IMR-90 (cell line): ENCODE results near the gene TEPSIN. TPM values are rescaled to one million over a fixed set of nuclear protein-coding genes. Genes with fewer than 3 reads are reported as not detected.

Experiments
- ATAC-seq: fragments of 200-7000 bp; cut with Tn5 transposase; 2 replicates; pipeline ENCODE4 v1.9.1; 2020; ENCODE audit warnings: low read depth, mild to moderate bottlenecking, moderate library complexity
- BruUV-seq: library from RNA; stranded (reverse); fragments of 400-500 nt; replicated peaks from 2 replicates; lab custom pipeline; 2021; lab: Mats Ljungman, UMichigan
- CTCF ChIA-PET: fragments of 300-600 bp; formaldehyde crosslinking; extraction: SDS; loops from one replicate; lab custom pipeline; 2021; ENCODE audit warnings: antibody characterized with exemption; lab: Yijun Ruan, JAX
- POLR2A ChIA-PET: fragments of 300-600 bp; sonication (Branson Sonifier 250); formaldehyde crosslinking; loops from one replicate; lab custom pipeline; 2022; ENCODE audit warnings: antibody characterized with exemption; ENCODE audit not compliant: unreplicated experiment; lab: Charles Lee
- DNase-seq: peaks from one replicate; pipeline ENCODE4 v3.0.0; 2013
- H2AFZ ChIP-seq: replicated peaks from 2 replicates; pipeline ENCODE3; 2013; ENCODE audit warnings: low read length, mild to moderate bottlenecking; ENCODE audit not compliant: poor library complexity
- H2AK5ac ChIP-seq: 2 replicates; pipeline ENCODE4 v1.6.1; 2013; ENCODE audit warnings: low read depth, low read length, inconsistent platforms
- H2AK9ac ChIP-seq: replicated peaks from 2 replicates; pipeline ENCODE3; 2013; ENCODE audit warnings: mild to moderate bottlenecking, low read depth, low read length, moderate library complexity; ENCODE audit not compliant: poor library complexity
- H2BK120ac ChIP-seq: 2 replicates; pipeline ENCODE4 v1.6.1; 2013; ENCODE audit warnings: low read depth, low read length, inconsistent platforms
- H2BK15ac ChIP-seq: 3 replicates; pipeline ENCODE4 v1.6.1; 2013; ENCODE audit warnings: low read depth, low read length, inconsistent platforms
- H2BK20ac ChIP-seq: 2 replicates; pipeline ENCODE4 v1.6.1; 2013; ENCODE audit warnings: low read depth, mild to moderate bottlenecking, inconsistent platforms, low read length, moderate library complexity
- H2BK5ac ChIP-seq: 2 replicates; pipeline ENCODE4 v1.6.1; 2013; ENCODE audit warnings: mild to moderate bottlenecking, low read depth, low read length, inconsistent platforms; ENCODE audit not compliant: poor library complexity, severe bottlenecking
- H3K14ac ChIP-seq: replicated peaks from 2 replicates; pipeline ENCODE4 v1.6.1; 2013; ENCODE audit warnings: low read depth, low read length, inconsistent platforms
- H3K18ac ChIP-seq: 2 replicates; pipeline ENCODE4 v1.6.1; 2013; ENCODE audit warnings: low read depth, low read length, control low read depth
- H3K23ac ChIP-seq: 2 replicates; pipeline ENCODE4 v1.6.1; 2013; ENCODE audit warnings: low read depth, low read length, inconsistent platforms
- H3K27ac ChIP-seq: 2 replicates; pipeline ENCODE4 v1.5.1; 2013; ENCODE audit warnings: mild to moderate bottlenecking, control low read depth, low read length; ENCODE audit not compliant: insufficient read depth
- H3K27me3 ChIP-seq: 2 replicates; pipeline ENCODE4 v1.6.1; 2013; ENCODE audit warnings: low read length; ENCODE audit not compliant: control insufficient read depth, insufficient read depth
- H3K36me3 ChIP-seq: 2 replicates; pipeline ENCODE4 v1.6.1; 2013; ENCODE audit warnings: low read length, mixed read lengths; ENCODE audit not compliant: control insufficient read depth, insufficient read depth
- H3K4ac ChIP-seq: 2 replicates; pipeline ENCODE4 v1.6.1; 2013; ENCODE audit warnings: low read depth, low read length, inconsistent platforms
- H3K4me1 ChIP-seq: 2 replicates; pipeline ENCODE4 v1.6.1; 2013; ENCODE audit warnings: low read length, mixed read lengths; ENCODE audit not compliant: control insufficient read depth, insufficient read depth
- H3K4me2 ChIP-seq: 2 replicates; pipeline ENCODE4 v1.6.1; 2013; ENCODE audit warnings: low read depth, mild to moderate bottlenecking, control low read depth, low read length, moderate library complexity
- H3K4me3 ChIP-seq: 2 replicates; pipeline ENCODE4 v1.5.1; 2013; ENCODE audit warnings: low read depth, mild to moderate bottlenecking, control low read depth, low read length, moderate library complexity; ENCODE audit not compliant: insufficient read depth
- H3K56ac ChIP-seq: 2 replicates; pipeline ENCODE4 v1.6.1; 2013; ENCODE audit warnings: low read length, inconsistent platforms; ENCODE audit not compliant: insufficient read depth; ENCODE audit errors: extremely low read depth
- H3K79me1 ChIP-seq, 2 experiments: 2 replicates each; pipeline ENCODE4 v1.6.1; 2013; ENCODE audit warnings: low read length in 2 of 2, inconsistent platforms in 1 of 2, low read depth in 1 of 2
- H3K9ac ChIP-seq: 2 replicates; pipeline ENCODE4 v1.6.1; 2013; ENCODE audit warnings: low read depth, low read length, control low read depth
- H3K9me1 ChIP-seq: 2 replicates; pipeline ENCODE4 v1.6.1; 2013; ENCODE audit warnings: low read length, inconsistent platforms; ENCODE audit not compliant: insufficient read depth
- H3K9me3 ChIP-seq: 2 replicates; pipeline ENCODE4 v1.6.1; 2013; ENCODE audit warnings: low read length; ENCODE audit not compliant: control insufficient read depth, insufficient read depth
- H4K20me1 ChIP-seq: 2 replicates; pipeline ENCODE4 v1.6.1; 2013; ENCODE audit warnings: low read length, inconsistent platforms; ENCODE audit not compliant: insufficient read depth
- H4K5ac ChIP-seq: 2 replicates; pipeline ENCODE4 v1.6.1; 2013; ENCODE audit warnings: mild to moderate bottlenecking, low read depth, low read length, control low read depth
- H4K8ac ChIP-seq, 2 experiments: 2 replicates each; pipeline ENCODE4 v1.6.1; 2013; ENCODE audit warnings: low read depth in 2 of 2, low read length in 2 of 2, control low read depth in 1 of 2, inconsistent platforms in 1 of 2
- H4K91ac ChIP-seq: 2 replicates; pipeline ENCODE4 v1.6.1; 2013; ENCODE audit warnings: low read depth, low read length, inconsistent platforms; ENCODE audit not compliant: insufficient read depth
- BHLHE40 ChIP-seq: fragments of 150-350 bp; IDR thresholded peaks from 2 replicates; pipeline ENCODE4 v1.6.1; 2016; ENCODE audit warnings: mild to moderate bottlenecking, low read depth, low read length
- CEBPB ChIP-seq: IDR thresholded peaks from 2 replicates; pipeline ENCODE4 v1.6.1; 2012; ENCODE audit warnings: low read depth, low read length, improper control_type of control experiment
- CHD1 ChIP-seq: IDR thresholded peaks from 2 replicates; pipeline ENCODE4 v1.6.1; 2012; ENCODE audit warnings: low read depth, low read length, improper control_type of control experiment
- FOS ChIP-seq: fragments of 150-350 bp; IDR thresholded peaks from 2 replicates; pipeline ENCODE4 v1.6.1; 2016; ENCODE audit warnings: low read depth, low read length
- MAFK ChIP-seq: IDR thresholded peaks from 2 replicates; pipeline ENCODE4 v1.6.1; 2012; ENCODE audit warnings: low read depth, low read length, improper control_type of control experiment
- MAZ ChIP-seq: IDR thresholded peaks from 2 replicates; pipeline ENCODE4 v1.6.1; 2012; ENCODE audit warnings: low read depth, mild to moderate bottlenecking, low read length, improper control_type of control experiment, moderate library complexity, borderline replicate concordance
- MXI1 ChIP-seq: IDR thresholded peaks from 2 replicates; pipeline ENCODE4 v1.6.1; 2012; ENCODE audit warnings: low read depth, mild to moderate bottlenecking, low read length, moderate library complexity, borderline replicate concordance
- NFE2L2 ChIP-seq: fragments of 150-350 bp; IDR thresholded peaks from 2 replicates; pipeline ENCODE4 v1.6.1; 2016; ENCODE audit warnings: low read depth, mild to moderate bottlenecking, low read length
- POLR2A ChIP-seq: IDR thresholded peaks from 2 replicates; pipeline ENCODE4 v1.6.1; 2012; ENCODE audit warnings: mild to moderate bottlenecking, low read depth, low read length
- RAD21 ChIP-seq: IDR thresholded peaks from 2 replicates; pipeline ENCODE4 v1.6.1; 2012; ENCODE audit warnings: low read length, improper control_type of control experiment
- RCOR1 ChIP-seq: IDR thresholded peaks from 2 replicates; pipeline ENCODE4 v1.6.1; 2012; ENCODE audit warnings: mild to moderate bottlenecking, low read length, improper control_type of control experiment; ENCODE audit not compliant: insufficient replicate concordance
- RFX5 ChIP-seq: IDR thresholded peaks from 2 replicates; pipeline ENCODE4 v1.8.0; 2012; ENCODE audit warnings: low read depth, mild to moderate bottlenecking, low read length, moderate library complexity
- SMC3 ChIP-seq: fragments of 150-350 bp; IDR thresholded peaks from 2 replicates; pipeline ENCODE4 v1.6.1; 2016; ENCODE audit warnings: low read depth, mild to moderate bottlenecking, antibody characterized with exemption, low read length, moderate library complexity
- WGBS, 2 experiments: methylation state at CpG; one replicate each; pipeline versions ENCODE4 v1.1.5 to v1.1.7; 2013; ENCODE audit warnings: missing lambda C conversion rate in 2 of 2; ENCODE audit not compliant: insufficient read length in 1 of 2; ENCODE audit errors: extremely low coverage in 2 of 2; 5-methylcytosine and 5-hydroxymethylcytosine counted together
- dilution Hi-C: fragments of 300-500 bp; cut with HindIII; formaldehyde crosslinking; loops from one replicate; pipeline ENCODE4 v1.14.3; 2018; ENCODE audit warnings: low sequenced_read_pairs; ENCODE audit not compliant: unreplicated experiment
- in situ Hi-C: fragments of 300-500 bp; cut with MboI; formaldehyde crosslinking; loops from 3 replicates; pipeline ENCODE4 v1.14.3; 2019; ENCODE audit warnings: low sequenced_read_pairs, inconsistent platforms, mixed read lengths
- intact Hi-C: fragments of 100-400 bp; cut with micrococcal nuclease; formaldehyde crosslinking; loops from 2 replicates; pipeline ENCODE4 v1.10.0; 2022
- polyA plus RNA-seq, 3 experiments: library from polyadenylated mRNA; depleted of rRNA; stranded (reverse); fragments of >200 nt; gene quantifications; 2 replicates each; pipeline ENCODE4 v1.2.3, GENCODE V29; 2012; ENCODE audit warnings: low replicate concordance in 1 of 3
- total RNA-seq: library from RNA; depleted of rRNA; stranded (reverse); fragments of >200 nt; gene quantifications from 2 replicates; pipeline ENCODE4 v1.2.3, GENCODE V29; 2012
- TF ChIP-seq, protein P1 (sequence below): fragments of 150-350 bp; IDR thresholded peaks from 2 replicates; pipeline ENCODE4 v1.6.1; 2017; ENCODE audit warnings: mild to moderate bottlenecking, antibody characterized with exemption, low read length, low read depth
- TF ChIP-seq, protein P2 (sequence below): conservative IDR thresholded peaks from 2 replicates; pipeline ENCODE4 v1.5.1; 2012; ENCODE audit warnings: mild to moderate bottlenecking, low read depth, low read length, improper control_type of control experiment

Gene TEPSIN
- total and polyA plus RNA-seq, 2 of the 4 experiments (the other 2 are of a cell fraction) = 3.2 to 28.1 TPM

GRCh38 chr17:81180836-81181810 is 57.7 kb downstream of the TEPSIN start:
- Histone ChIP-seq H4K20me1 (no peaks in the 10 kb centered on the region), H3K79me1 (no peaks in the 10 kb centered on the region), H3K9me1 (no peaks in the 10 kb centered on the region), H3K9me3 (no peaks in the 10 kb centered on the region), H3K4ac (no peak overlapping the region), H2BK5ac (no peak overlapping the region), H3K4me1 (no peaks in the 10 kb centered on the region), H3K56ac (no peak overlapping the region), H2BK15ac (no peak overlapping the region), H3K4me3 (no peak overlapping the region), H2BK120ac (no peak overlapping the region), H3K27me3 (peaks cover 6% of the 10 kb centered on the region; the same call in 1 of the 2 replicates), H2AFZ (no peak overlapping the region), H4K8ac (no peak overlapping the region), H2AK5ac (no peak overlapping the region), H2AK9ac (no peak overlapping the region), H3K36me3 (no peaks in the 10 kb centered on the region), H3K27ac (no peak overlapping the region), H3K14ac (no peak overlapping the region), H4K91ac (no peak overlapping the region), H4K5ac (no peak overlapping the region), H3K9ac (no peak overlapping the region), H3K23ac (no peak overlapping the region), H3K4me2 (no peak overlapping the region), H3K18ac (no peak overlapping the region), H2BK20ac (no peak overlapping the region)
- dilution Hi-C loops (no loop called here), intact Hi-C loops (no loop called here), in situ Hi-C loops (no loop called here)
- BruUV-seq = no TSS peak
- no peak for ATAC-seq
- WGBS, 2 experiments = 91% methylated on average over 21 of the region's 49 CpGs; no CpG with 5 or more reads in 1 of the 2 experiments
- ChIA-PET CTCF (no interaction called here), POLR2A (no interaction called here)
- DNase-seq = no peak
- TF ChIP-seq SMC3 = no peak
- no peak for TF ChIP-seq CEBPB
- no peak for TF ChIP-seq NFE2L2
- TF ChIP-seq, protein P1, sequence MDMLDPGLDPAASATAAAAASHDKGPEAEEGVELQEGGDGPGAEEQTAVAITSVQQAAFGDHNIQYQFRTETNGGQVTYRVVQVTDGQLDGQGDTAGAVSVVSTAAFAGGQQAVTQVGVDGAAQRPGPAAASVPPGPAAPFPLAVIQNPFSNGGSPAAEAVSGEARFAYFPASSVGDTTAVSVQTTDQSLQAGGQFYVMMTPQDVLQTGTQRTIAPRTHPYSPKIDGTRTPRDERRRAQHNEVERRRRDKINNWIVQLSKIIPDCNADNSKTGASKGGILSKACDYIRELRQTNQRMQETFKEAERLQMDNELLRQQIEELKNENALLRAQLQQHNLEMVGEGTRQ = no peak
- TF ChIP-seq MXI1 = no peak
- no peak for TF ChIP-seq POLR2A
- TF ChIP-seq BHLHE40 = no peak
- no peak for TF ChIP-seq FOS
- no peak for TF ChIP-seq RFX5
- TF ChIP-seq RCOR1 = no peak
- no peak for TF ChIP-seq RAD21
- no peak for TF ChIP-seq MAFK
- TF ChIP-seq, protein P2, sequence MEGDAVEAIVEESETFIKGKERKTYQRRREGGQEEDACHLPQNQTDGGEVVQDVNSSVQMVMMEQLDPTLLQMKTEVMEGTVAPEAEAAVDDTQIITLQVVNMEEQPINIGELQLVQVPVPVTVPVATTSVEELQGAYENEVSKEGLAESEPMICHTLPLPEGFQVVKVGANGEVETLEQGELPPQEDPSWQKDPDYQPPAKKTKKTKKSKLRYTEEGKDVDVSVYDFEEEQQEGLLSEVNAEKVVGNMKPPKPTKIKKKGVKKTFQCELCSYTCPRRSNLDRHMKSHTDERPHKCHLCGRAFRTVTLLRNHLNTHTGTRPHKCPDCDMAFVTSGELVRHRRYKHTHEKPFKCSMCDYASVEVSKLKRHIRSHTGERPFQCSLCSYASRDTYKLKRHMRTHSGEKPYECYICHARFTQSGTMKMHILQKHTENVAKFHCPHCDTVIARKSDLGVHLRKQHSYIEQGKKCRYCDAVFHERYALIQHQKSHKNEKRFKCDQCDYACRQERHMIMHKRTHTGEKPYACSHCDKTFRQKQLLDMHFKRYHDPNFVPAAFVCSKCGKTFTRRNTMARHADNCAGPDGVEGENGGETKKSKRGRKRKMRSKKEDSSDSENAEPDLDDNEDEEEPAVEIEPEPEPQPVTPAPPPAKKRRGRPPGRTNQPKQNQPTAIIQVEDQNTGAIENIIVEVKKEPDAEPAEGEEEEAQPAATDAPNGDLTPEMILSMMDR = no peak
- TF ChIP-seq MAZ = no peak
- TF ChIP-seq CHD1 = no peak
